Measurements from ENCODE around the gene SYT8.

DNA sequence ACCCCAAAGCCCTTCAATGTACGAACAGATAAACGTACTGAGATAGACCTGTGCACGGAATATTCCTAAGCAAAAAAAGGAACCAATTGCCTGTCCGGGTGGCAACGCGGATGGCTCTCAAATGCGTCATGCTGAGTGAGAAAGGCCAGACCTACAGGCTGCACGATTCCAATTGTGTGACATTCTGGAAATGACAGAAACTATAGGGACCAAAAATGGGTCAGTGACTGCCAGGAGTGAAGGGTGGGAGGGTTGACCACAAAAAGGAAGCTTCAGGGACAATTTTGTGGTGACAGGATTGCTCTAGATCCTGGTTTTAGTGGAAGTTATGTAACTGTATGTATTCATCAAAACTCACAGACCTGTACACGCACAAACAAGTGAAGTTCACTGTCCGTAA lies 24.0 kb upstream of the SYT8 start:
- TF ChIP-seq EZH2 (IDR thresholded peaks at IDR 0.05; ENCODE audit: borderline replicate concordance, insufficient read depth, low read depth, low read length, poor library complexity, severe bottlenecking): no peak
- TF ChIP-seq, protein P1, sequence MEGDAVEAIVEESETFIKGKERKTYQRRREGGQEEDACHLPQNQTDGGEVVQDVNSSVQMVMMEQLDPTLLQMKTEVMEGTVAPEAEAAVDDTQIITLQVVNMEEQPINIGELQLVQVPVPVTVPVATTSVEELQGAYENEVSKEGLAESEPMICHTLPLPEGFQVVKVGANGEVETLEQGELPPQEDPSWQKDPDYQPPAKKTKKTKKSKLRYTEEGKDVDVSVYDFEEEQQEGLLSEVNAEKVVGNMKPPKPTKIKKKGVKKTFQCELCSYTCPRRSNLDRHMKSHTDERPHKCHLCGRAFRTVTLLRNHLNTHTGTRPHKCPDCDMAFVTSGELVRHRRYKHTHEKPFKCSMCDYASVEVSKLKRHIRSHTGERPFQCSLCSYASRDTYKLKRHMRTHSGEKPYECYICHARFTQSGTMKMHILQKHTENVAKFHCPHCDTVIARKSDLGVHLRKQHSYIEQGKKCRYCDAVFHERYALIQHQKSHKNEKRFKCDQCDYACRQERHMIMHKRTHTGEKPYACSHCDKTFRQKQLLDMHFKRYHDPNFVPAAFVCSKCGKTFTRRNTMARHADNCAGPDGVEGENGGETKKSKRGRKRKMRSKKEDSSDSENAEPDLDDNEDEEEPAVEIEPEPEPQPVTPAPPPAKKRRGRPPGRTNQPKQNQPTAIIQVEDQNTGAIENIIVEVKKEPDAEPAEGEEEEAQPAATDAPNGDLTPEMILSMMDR (IDR thresholded peaks at IDR 0.05): no peak

Measured in B cell (primary cell).